HG03432 (cell line): ENCODE data around the gene CCDC167.
"Not testable (repeated sequence)": the region's sequence is repeated elsewhere in the genome, so short reads cannot be mapped to it uniquely, and the experiment has no call there.

Experiments
- ATAC-seq: cut with Tn5 transposase; IDR thresholded peaks from one replicate; pipeline ENCODE4 v1.9.1; 2021; ENCODE audit warnings: mild to moderate bottlenecking, moderate library complexity; ENCODE audit not compliant: unreplicated experiment

Gene CCDC167

DNA sequence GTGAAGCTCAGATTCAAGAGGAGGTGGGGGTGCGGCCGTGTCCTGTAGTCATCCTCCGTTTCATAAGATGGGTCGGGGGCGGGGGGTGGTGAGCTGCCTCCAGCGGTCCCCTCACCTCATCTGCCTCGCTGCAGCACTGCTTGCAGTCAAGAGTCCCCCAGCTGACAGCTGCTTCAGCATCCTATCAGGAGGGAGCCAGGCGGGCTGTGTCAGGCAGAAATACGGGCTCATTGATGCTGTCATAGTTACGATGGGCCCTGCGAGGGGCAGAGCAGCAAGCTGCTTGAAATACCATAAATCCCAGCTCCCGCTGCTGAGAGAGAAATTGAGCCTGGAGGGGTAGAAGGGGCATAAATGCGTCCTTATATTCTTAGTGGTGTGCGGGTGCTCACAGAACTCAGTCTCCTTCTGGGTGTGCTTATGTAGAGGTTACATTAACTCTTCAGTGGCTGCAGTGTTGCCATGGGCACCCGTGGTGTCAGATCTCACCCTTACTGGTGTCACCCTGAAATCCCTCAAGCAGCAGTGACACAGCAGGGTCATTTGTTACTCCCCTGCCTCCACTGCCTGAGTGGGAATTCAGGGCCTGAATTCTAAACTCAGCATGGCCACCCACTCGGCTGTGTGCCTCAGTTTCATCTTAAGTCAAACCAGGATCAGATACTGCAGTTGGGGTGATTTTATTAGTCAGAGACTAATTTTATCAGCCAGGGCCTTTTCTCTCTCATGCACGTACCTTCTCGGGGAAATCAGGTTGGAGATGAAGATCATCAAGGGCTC, 21.8 kb downstream of the CCDC167 start:
- no peak for ATAC-seq

DNA sequence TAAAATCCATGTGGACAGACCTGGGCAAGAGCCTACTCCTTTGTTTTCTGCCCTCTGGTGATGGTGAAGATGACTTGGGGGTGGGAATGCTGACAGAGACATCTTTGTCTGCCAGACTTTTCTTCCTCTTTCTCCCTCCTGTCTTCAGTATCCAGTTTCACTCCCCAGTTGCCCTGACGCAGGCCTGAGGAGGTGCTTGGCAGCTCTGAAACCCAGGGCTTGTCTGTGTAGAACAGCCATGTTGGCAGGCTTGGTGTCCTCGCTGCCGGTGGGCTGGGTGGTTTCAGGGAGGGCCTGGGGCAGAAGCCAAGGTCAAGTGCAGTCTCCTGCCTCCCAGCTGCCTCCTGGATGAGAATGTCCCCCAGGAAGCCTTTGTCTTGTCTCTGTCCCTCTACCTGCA, 22.5 kb downstream of the CCDC167 start:
- ATAC-seq, result no peak

DNA sequence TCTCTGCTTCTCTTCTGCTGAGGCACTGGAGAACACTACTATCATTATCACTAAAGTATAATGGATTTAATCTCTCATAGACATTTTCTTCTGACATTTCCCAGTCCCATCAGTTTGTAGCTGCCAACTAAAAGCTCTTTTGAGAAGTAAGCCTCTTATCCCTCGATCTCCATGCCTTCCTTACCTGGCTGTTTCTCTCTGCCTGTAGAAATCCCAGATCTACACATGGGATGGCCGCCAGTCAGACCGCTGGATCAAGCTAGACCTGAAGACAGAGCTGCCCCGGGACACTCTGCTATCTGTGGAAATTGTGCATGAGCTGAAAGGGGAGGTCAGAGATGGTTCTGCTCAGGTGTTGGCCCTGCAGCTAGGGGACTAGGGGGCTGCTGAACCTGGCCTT, 25.4 kb downstream of the CCDC167 start:
- no peak for ATAC-seq

DNA sequence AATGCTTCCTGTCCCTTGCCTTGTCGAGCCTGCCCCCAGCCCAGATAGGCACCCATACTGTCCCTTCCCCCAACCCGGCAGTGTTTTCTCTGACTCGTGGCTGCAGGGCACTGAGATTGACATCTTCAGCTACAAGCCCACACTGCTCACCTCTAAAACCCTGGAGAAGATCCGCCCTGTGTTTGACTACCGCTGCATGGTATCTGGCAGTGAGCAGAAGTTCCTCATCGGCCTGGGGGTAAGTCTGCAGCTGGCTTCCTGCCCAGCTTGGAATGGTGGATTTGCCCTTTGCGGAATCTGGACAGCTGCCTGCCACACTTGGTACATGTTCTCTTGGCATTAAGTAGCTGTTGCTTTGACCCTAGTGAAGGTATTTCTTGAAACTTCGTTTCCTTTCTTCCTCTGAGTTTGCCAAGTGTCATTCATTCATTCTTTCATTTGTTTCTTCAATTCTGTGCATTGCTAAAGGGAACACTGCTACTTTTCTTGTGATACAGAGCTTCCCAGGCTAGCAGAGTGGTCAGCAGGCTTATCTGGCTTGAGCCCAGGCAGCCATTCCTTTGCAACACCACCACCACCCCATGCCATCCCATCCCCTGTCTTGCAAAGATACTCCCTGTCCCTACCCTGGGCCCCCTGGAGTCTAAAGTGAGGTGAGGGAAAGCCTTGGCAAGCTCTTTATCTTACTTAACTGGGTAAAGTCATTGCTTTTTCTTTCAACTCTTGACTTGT, 26.2 kb downstream of the CCDC167 start:
- no peak for ATAC-seq

DNA sequence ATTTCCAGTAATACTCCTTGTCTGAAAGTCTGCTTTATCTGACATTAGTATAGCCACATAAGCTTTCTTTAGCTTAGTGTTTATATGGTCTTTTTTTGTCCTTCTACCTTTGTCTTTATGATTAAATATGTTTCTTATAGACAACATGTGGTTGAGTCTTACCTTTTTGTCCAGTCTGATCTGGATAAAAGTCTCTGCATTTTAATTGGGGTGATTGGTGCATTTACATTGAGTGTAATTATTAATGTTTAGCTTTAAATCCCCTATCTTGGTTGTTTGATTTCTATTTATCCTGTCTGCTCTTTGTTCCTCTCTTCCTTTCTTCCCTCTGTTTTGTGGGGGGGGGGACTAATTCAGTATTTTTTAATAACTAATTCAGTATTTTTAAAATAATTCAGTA, 32.0 kb downstream of the CCDC167 start:
- no peak for ATAC-seq

DNA sequence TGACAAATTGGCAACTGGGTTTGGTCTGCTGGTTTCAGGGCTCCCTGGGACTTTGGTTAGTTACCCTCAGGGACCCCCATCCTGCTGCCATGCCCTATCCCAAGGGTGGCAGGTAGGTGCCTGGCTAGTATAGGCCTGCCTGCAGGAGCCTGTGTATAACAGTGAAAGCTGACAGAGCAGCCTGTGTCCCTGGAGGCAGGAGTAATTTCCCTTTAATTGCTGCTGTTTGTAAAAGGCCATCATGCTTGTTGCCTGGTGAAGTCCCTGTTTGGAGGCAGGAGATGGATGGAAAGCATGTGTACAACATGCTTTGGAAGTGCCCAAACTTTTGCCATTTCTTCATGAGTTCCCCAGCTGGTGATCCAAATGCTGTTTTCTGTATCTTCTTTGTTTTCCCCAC, 36.6 kb downstream of the CCDC167 start:
- no peak for ATAC-seq

DNA sequence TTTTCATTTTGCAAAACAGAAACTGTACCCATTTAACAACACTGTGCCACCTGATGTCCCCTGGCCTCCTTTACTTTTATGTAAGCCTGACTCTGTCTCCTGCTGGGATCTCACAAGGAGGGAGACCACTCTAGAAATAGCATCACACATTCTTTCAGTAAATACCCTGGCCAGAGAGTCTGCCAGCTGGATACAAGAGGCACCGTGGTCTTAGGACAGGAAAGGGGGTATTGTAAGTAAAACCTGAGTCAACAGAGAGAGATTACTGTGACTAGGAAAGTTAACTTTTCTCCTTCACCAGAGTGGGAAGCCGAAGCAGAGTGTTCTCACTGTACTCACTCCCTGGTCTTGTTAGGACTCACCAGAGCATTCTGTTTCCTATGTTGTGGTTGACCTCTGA, 38.9 kb downstream of the CCDC167 start:
- no peak for ATAC-seq

DNA sequence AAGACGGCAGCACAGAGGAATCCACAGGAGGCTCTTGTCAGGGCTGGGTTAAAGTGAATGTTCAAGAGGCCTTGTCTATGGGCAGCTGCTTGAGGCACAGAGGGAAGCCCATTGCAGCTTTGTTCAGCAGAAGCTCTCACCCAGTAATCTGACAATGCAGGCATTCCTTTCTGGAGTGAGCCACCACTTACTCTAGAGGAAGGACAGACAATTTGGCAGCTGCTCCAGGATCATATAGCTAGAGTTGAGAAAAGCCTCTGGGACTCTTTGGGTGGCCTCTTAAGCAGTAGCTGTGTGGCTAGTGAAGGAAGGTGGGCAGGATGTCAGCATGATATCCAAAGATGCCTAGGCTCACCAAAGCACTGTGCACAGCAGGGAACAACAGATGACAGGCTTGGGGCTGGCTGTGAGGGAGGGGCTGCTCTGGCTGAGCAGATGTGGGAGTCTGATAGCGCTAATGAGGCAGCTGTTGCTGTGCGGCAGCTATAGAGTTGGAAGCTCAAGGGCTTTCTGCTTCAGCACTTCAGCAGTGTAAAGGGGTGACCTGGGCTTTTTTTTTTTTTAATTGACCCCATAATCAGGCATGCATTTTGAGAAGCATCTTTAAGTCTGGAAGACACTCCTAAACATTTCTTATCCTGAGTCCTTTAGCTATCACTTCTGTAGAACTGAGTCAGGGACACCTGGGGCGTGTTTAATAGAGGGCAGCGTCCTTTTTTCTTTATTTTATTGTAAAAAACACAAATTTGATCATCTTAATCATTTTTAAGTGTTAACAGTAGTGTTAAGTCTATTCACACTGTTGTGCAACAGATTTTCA, 39.5 kb downstream of the CCDC167 start:
- no peak for ATAC-seq

DNA sequence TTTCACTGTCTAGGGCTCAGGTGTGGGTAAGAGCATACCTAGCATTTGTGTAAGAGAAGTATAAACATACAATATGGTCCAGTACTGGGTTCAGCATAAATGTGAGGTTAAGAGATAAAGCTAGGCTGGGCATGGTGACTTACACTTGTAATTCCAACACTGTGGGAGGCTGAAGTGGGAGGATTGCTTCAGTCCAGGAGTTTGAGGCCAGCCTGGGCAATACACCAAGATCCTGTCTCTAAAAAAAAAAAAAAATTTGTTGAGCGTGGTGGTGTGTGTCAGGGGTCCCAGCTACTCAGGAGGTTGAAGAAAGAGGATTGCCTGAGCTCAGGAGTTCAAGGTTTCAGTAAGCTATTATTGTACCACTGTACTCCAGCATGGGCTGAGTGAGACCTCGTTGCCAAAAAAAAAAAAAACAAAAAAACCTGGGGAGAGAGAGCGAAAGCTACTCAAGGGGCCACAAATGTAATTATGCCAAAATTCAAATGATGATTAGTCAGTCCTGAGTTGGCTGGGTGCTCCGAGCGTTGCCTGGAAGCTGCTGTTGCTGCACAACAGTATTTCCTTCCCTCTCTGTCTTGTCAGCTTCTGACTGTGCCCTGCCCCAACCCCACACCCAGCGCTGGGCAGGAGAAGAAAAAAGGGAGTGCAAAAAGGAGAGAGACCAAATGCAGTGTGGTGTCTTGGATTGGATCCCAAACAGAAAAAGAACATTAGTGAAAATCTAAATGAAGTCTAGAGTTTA, 42.7 kb downstream of the CCDC167 start:
- ATAC-seq, result no peak

DNA sequence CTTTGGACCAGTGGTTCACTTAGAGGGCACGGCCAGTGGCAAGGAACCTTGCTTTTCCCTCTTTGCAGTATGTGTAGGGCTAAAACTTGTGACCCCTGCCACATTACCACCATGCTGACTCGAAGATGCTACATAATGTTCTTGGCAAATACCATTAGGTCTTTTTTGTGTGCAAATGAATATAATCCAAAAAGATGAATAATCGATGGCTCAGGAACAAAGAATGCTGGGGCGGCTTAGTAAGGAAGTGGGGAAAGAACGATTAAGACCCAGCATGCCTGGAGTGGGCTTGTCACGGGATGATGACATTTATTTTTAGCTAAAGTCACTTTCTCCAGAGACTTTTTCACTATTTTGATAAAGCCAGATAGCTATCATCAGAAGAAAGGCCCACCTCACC, 43.6 kb downstream of the CCDC167 start:
- ATAC-seq, result no peak

DNA sequence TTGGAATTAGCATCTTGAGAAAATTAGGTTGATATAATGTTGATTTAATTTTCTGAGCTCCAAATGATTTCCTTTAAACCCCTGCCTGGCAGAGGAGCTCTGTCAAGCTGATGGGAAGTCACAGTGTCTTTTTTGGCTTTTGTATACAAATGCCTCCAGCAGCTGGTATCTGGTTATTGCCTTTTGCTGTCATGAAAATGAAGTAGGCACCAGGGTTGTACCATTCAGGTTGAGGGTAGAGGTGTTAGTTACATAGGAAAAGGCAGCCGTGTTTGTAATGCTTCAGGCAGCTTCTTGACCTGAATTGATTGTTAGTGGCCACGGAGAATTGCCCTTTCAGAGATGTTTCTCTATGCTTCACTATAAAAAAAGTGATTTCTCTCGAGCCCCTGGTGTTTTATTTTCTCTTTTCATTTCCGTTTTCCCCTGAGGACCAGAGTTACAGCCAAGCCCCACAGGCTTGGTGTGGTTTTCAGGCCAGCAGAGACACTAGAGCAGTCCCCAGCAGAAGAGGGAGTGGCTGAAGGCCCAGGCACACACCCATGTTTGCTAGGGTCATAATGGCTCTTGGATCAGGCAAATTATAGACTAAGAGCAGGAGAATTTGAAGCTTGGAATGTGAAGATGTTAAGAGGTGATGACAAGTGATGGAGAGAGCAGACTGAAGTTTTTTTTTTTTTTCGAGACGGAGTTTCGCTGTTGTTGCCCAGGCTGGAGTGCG, 45.1 kb downstream of the CCDC167 start:
- ATAC-seq, result no peak

DNA sequence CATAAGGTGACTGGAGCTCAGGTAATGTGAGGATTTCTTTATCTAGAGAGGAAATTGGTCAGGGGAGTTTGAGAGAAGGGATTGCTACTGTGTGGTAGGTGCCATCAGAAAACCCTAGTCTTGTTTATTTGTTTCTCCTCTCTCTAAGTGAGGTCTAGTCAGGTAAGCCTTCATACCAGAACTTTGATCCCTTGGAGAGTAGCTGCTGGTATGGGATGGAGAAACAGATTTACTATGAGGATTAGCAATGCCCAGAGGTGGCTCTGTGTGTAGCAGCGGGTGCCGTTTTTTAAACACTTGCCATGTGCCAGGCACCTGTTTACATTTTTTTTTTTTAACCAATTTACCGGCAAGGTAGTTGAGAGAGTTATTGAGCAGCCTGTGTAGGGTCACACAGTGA, 47.2 kb downstream of the CCDC167 start:
- ATAC-seq, result no peak

DNA sequence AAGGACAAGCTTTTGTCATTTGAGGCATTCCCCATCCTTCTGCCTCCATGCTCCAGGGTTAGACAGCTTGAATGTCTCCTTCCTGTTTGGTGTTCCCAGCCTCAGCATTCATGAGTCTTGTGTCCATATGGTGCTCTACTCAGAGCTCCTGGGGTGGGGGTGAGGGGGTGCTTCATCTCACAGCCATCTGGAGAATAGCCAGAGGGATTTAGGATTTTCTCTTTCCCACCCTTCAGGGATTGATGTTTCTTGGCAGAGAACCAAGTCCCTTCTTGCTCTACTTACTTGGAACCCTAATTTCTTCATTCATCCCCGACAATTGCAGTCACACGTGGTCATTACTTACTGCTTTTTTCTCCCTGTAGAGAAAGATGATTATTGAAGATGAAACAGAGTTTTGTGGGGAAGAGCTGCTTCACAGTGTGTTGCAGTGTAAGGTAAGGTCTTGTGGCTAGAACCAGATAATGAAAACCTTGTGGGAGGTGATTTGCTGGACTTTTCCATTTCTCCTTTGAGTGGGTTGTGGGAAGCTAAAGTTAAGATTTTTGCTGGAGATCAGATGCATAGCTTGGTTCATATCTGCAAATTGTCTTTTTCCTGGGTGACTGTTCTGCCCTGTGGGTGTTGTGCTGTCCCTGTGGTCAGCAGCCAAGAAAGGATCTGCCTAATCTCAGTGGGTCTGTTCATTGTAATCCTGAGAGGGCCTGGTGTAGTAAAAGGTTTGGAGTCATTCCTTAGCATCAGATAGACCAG, 48.1 kb downstream of the CCDC167 start:
- no peak for ATAC-seq

DNA sequence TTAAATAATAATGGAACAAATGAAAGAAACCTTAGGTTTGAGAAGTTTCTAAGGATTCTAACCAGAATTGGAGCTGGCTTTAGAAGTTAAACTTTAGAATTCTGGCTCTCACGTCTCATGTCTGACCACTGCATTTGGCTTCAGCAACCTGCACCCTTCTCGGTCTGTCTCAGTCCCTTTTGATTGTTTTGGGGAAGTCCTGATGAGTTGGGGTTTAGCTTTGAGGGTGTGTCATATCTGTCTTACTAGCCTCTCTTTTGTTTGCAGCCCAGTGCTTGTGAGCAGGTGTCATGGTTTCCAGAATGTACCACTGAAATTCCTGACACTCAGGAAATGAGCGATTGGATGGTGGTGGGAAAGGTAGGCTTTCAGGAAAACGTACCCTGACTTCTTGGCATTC, 49.7 kb downstream of the CCDC167 start:
- ATAC-seq, result no peak

DNA sequence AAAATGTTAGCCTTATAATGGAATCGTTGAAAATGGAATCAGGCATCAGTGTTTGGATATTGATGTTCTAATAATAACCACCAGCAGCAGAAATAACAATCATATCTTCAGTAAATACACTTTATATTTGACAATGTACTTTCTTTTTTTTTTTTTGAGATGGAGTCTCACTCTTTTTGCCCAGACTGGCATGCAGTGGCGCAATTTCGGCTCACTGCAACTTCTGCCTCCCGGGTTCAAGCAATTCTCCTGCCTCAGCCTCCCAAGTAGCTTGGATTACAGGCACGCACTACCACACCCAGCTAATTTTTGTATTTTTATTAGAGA, 56.5 kb downstream of the CCDC167 start:
- ATAC-seq, result not testable (repeated sequence)

DNA sequence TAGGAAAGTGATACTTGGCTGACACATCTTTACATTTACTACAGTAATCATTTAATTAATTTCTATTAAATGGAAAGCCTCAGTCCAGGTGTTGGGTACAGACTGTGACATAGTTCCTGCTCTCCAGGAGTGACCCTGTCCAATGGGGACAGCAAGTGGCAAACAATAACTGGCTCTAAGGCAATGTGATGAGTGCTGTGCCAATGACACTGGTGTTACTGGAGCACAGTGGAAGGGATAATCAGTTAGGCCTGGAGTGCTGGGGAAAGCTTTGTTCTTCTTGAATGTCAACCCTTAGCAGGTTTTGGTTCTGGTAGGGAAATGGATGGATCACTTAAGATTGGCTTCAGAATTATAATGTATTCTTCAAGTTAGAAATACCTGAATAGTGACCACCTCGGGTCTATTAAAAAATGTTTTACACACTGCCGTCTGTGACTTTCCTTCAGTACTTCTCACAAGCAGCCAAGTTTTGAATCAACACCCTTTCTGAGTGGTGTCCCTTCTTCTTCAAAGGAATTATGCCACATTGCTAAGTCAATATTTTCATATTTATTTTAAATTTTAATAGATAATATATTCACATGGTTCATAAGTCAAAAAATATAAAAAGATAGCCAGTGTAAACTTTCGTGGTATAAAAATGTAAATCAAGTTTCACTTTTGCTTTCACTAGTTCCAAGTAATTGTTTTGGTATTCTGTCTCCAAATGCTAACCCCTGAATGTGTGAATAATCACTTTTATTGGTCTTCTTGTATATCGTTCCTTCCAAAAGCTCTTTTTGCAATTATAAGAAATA, 57.1 kb downstream of the CCDC167 start:
- no peak for ATAC-seq

DNA sequence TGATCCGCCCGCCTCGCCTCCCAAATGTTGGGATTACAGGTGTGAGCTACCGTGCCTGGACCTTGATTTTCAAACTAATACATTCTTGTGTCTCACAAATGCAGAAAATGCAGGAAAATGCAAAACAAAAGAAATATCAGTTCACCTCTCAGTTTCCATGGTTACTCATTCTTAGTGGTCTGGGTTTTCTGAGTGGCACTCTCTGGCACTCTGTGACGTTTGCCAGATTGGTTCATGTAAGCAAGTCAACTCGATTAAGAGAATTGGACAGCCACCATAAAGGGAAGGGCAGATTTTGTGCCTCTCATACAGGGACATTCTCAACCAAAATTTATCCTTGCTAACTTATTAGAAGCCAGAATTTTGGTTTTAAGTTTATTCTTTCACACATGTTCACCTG, 58.0 kb downstream of the CCDC167 start:
- no peak for ATAC-seq

DNA sequence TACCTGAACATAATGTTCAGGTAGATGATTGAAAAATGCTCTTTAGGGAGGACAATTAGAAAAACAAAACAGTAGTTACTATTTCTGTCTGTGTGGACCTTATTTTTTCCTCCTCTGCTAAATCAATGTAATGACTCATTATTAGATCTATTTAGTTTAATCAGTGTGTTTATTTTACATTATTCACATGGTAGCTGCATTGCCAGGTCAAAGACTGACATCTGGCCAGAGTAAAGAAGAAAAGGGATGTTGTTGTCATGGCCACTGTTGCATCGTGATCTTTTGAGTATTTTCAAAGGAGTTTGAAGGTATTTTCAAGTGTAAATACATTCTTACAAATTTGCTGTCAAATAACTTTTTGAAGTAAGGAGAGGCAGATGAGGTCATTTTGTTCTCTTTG, 60.8 kb downstream of the CCDC167 start:
- ATAC-seq, result no peak

DNA sequence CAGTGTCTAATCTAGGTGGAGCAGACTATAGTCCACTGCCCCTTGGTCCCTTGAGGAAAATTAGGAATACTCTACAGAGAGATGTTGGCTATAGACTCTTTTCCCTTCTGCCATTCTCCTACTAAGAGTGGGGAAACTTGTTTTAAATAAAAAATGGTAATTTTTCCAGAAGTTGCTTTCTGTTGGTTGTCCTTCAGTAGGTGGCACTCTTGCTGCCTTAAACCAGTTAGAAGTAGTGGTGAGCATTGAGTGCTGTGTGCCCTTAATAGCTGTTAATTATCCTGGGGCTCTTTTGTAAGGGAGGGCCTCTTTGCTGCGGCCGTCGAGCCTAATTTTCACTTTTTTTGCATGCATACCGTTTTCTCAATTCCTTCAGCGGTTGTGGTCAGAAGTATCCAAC, 63.9 kb downstream of the CCDC167 start:
- ATAC-seq, result no peak
